Stomach (tissue), 9 donors: Measurements from ENCODE around the gene GABARAP. TPM values are rescaled to one million over a fixed set of nuclear protein-coding genes. Genes with fewer than 3 reads are reported as not detected.

Experiments used
- DNase-seq, 2 donors: peaks; one replicate each; pipeline versions ENCODE4 v3.0.0 to v3.0.0-alpha.2; 2013 to 2019
- H3K27ac ChIP-seq, 5 donors: fragments of 200-600 bp in 4 of 5; sonication (generic) in 4 of 5; one replicate each; pipeline ENCODE4 v1.5.1; 2013 to 2019; ENCODE audit warnings: mild to moderate bottlenecking in 1 of 5, moderate library complexity in 1 of 5
- H3K27me3 ChIP-seq, 3 donors: fragments of 200-600 bp; sonication (generic); one replicate each; pipeline ENCODE4 v1.5.1; 2017 to 2019; ENCODE audit warnings: mixed run types in 1 of 3
- H3K36me3 ChIP-seq, 4 donors: fragments of 200-600 bp; sonication (generic); 1 replicate in 3 of 4; 2 replicates in 1 of 4; pipeline ENCODE4 v1.5.1; 2016 to 2019
- H3K4me1 ChIP-seq, 4 donors: fragments of 200-600 bp; sonication (generic); one replicate each; pipeline ENCODE4 v1.5.1; 2016 to 2019
- H3K4me3 ChIP-seq, 4 donors: fragments of 200-600 bp; sonication (generic) in 3 of 4; one replicate each; pipeline ENCODE4 v1.5.1; 2016 to 2019; ENCODE audit warnings: mild to moderate bottlenecking in 1 of 4
- H3K9me3 ChIP-seq, 4 donors: fragments of 200-600 bp; sonication (generic); one replicate each; pipeline ENCODE4 v1.5.1; 2016 to 2019
- EP300 ChIP-seq: sonication (generic); formaldehyde crosslinking; IDR thresholded peaks from one replicate; pipeline ENCODE4 v1.6.1; 2017; ENCODE audit warnings: antibody characterized with exemption
- POLR2A ChIP-seq, 4 donors: fragments of 450-650 bp; IDR thresholded peaks; one replicate each; pipeline ENCODE4 v1.6.1; 2016; ENCODE audit warnings: antibody characterized with exemption in 4 of 4, control low read depth in 2 of 4, mild to moderate bottlenecking in 1 of 4, moderate library complexity in 1 of 4
- POLR2AphosphoS5 ChIP-seq, 3 donors: sonication (generic); formaldehyde crosslinking; IDR thresholded peaks; one replicate each; pipeline ENCODE4 v1.6.1; 2016; ENCODE audit warnings: antibody characterized with exemption in 3 of 3
- WGBS, 5 donors: extraction: QIAGEN DNeasy Blood & Tissue Kit in 3 of 5; methylation state at CpG; one replicate each; pipeline versions ENCODE4 v1.1.5 to v1.1.7; 2013 to 2018; 5-methylcytosine and 5-hydroxymethylcytosine counted together
- intact Hi-C: fragments of 100-400 bp; cut with DNase I; formaldehyde crosslinking; loops from one replicate; pipeline ENCODE4 v1.15.1; 2023; ENCODE audit warnings: low total_unique reads
- polyA plus RNA-seq, 3 donors: library from polyadenylated mRNA; stranded (reverse); fragments of 200-250 nt; gene quantifications; one replicate each; pipeline ENCODE4 v1.2.3, GENCODE V29; 2013
- total RNA-seq, 5 donors: library from RNA; depleted of rRNA; stranded (reverse); fragments of >200 nt; gene quantifications; one replicate each; pipeline versions ENCODE4 v1.1.0 to v1.2.3, GENCODE V29; 2014 to 2016
- TF ChIP-seq, protein P1 (sequence below), 7 experiments: fragments of 450-650 bp in 4 of 7; fragments of 200-600 bp in 3 of 7; sonication (generic) in 3 of 7; IDR thresholded peaks; one replicate each; pipeline ENCODE4 v1.5.1; 2016 to 2019; ENCODE audit warnings: antibody characterized with exemption in 7 of 7, control low read depth in 2 of 7, mild to moderate bottlenecking in 1 of 7
- donor health status: healthy with polysubstance abuse.
- donor health status: Bipolar disorder and iron deficiency.
- donor health status: healthy.

GABARAP gene
- total and polyA plus RNA-seq, 8 donors, result 111 to 1,252 (median 404) TPM

GRCh38 chr17:7237266-7237760, 4.9 kb downstream of the GABARAP start:
- intact Hi-C loops, result no loop called here
- no peaks in the 10 kb centered on the region for H3K9me3 ChIP-seq
- H3K4me3 ChIP-seq, result peak overlapping the region; percentile 97 to 100 (median 98)
- 19 to 27% (median 23%) methylated on average over 6 of the region's 6 CpGs for WGBS, 5 donors
- peaks cover 23 to 34% (median 31%) of the 10 kb centered on the region in 4 donors for H3K36me3 ChIP-seq
- no peaks in the 10 kb centered on the region for H3K27me3 ChIP-seq
- H3K27ac ChIP-seq, result peak overlapping the region; percentile 88 to 99 (median 96)
- TF ChIP-seq, protein P1, sequence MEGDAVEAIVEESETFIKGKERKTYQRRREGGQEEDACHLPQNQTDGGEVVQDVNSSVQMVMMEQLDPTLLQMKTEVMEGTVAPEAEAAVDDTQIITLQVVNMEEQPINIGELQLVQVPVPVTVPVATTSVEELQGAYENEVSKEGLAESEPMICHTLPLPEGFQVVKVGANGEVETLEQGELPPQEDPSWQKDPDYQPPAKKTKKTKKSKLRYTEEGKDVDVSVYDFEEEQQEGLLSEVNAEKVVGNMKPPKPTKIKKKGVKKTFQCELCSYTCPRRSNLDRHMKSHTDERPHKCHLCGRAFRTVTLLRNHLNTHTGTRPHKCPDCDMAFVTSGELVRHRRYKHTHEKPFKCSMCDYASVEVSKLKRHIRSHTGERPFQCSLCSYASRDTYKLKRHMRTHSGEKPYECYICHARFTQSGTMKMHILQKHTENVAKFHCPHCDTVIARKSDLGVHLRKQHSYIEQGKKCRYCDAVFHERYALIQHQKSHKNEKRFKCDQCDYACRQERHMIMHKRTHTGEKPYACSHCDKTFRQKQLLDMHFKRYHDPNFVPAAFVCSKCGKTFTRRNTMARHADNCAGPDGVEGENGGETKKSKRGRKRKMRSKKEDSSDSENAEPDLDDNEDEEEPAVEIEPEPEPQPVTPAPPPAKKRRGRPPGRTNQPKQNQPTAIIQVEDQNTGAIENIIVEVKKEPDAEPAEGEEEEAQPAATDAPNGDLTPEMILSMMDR (IDR thresholded peaks at IDR 0.05), result no peak
- no peak for TF ChIP-seq POLR2A (IDR thresholded peaks at IDR 0.05)
- TF ChIP-seq POLR2AphosphoS5 (IDR thresholded peaks at IDR 0.05), result no peak
- no peak for TF ChIP-seq EP300
- DNase-seq, result no peak
- peaks cover 47 to 69% (median 64%) of the 10 kb centered on the region in 4 donors for H3K4me1 ChIP-seq

DNA sequence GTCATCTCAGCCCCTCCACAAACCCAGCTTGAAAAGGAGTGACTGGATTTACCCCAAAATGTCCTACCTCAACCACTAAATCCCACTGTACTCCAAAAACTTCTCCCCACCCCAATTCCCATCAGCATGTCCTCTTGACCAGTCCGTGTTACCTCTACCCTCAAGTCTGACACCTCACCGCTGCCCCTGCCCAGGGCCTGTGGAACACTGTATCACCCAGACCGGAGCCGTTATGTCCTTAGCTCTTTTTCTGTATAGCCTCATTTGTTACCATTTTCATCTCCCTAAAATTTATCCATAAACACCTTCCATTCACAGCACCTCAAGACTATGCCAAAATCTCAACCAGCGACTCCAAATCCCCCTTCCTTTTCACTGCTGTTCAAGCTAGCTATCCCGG, 5.4 kb downstream of the GABARAP start:
- peaks cover 23 to 34% (median 31%) of the 10 kb centered on the region in 4 donors for H3K36me3 ChIP-seq
- intact Hi-C loops, result no loop called here
- H3K4me3 ChIP-seq, result peak overlapping the region in 1 of 4 donors; percentile 97
- H3K27ac ChIP-seq, result peak overlapping the region; percentile 88 to 99 (median 96)
- 76 to 83% (median 82%) methylated on average over 6 of the region's 6 CpGs for WGBS, 5 donors
- no peak for TF ChIP-seq EP300
- TF ChIP-seq POLR2AphosphoS5 (IDR thresholded peaks at IDR 0.05), result no peak
- no peak for TF ChIP-seq POLR2A (IDR thresholded peaks at IDR 0.05)
- TF ChIP-seq, protein P1 (IDR thresholded peaks at IDR 0.05), result no peak
- H3K4me1 ChIP-seq, result peaks cover 52 to 74% (median 69%) of the 10 kb centered on the region in 4 donors
- no peaks in the 10 kb centered on the region for H3K9me3 ChIP-seq
- H3K27me3 ChIP-seq, result no peaks in the 10 kb centered on the region
- DNase-seq, result no peak

DNA sequence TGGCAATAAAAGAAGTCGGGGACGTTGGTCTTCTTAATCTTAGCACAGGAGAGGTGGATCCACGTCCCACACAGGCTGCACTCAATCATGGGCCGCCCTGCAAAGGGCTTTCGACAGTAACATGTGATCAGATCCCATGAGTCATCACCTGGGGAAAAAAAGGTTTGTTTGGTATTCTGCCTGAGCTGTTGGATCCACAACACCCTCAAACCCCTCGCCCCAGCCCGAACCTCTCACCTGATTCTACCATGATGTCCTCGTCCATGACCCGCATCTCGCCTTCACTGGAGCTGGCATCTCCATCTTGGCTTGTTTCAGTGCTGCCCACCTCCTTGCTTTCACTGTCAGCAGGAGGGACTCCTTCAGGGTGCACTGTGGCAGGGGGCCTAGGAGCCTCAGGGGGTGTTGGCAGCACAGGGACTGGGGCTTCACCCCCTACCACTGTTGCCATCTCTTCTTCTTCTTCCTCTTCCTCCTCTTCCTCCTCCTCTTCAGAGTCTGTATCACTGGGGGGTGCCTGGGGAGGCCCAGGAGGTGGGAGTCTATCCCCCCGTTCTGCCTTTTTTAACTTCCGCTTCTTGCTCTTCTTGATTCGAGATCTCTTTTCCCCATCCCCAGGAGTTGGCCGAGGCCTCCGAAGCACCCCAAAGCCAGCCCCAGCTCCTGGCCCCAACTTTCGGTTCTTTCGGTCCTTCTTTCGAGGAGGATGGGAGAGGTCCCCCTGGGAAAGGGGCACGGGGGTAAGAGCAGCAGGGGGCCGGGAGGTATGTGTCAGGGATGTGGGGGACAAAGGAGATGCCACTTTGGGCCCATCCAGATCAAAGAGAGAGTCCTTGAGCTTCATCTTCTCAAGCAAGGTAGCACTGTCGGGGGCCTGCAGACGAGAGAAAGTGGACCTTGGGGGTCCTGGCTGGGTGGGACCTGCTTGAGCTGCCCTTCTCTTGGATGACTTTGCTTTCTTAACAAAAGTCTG, 6.3 kb downstream of the GABARAP start:
- H3K36me3 ChIP-seq, result peaks cover 22 to 32% (median 29%) of the 10 kb centered on the region in 4 donors
- H3K27me3 ChIP-seq, result no peaks in the 10 kb centered on the region
- no peaks in the 10 kb centered on the region for H3K9me3 ChIP-seq
- H3K4me1 ChIP-seq, result peaks cover 49 to 75% (median 69%) of the 10 kb centered on the region in 4 donors
- TF ChIP-seq EP300 (no peak), POLR2AphosphoS5 (IDR thresholded peaks at IDR 0.05) (no peak), POLR2A (IDR thresholded peaks at IDR 0.05) (no peak)
- TF ChIP-seq, protein P1 (IDR thresholded peaks at IDR 0.05), result no peak
- peak overlapping the region in 3 of 5 donors; percentile 15 to 96 (median 76) for H3K27ac ChIP-seq
- intact Hi-C loops, result no loop called here
- WGBS, 5 donors, result 72 to 81% (median 79%) methylated on average over 22 of the region's 22 CpGs
- peak overlapping the region in 1 of 4 donors; percentile 15 for H3K4me3 ChIP-seq
- DNase-seq, result no peak

GRCh38 chr17:7234083-7234951, 7.9 kb downstream of the GABARAP start, which contains the start of gene DVL2:
DVL2 (minus strand) TSS chr17:7234517; CDS start chr17:7234262, 255 bp downstream.
- H3K4me3 ChIP-seq, result peak within 1 kb of the TSS; percentile 63 to 99 (median 89)
- H3K36me3 ChIP-seq, result peaks cover 26 to 36% (median 33%) of the 10 kb centered on the region in 4 donors
- H3K4me1 ChIP-seq, result peaks cover 37 to 64% (median 57%) of the 10 kb centered on the region in 4 donors
- 0 to 1% (median 0%) methylated on average over 32 to 72 of the region's 72 CpGs for WGBS, 5 donors
- peak within 1 kb of the TSS; percentile 76 to 94 (median 91) for H3K27ac ChIP-seq
- no peaks in the 10 kb centered on the region for H3K27me3 ChIP-seq
- DNase-seq, result peak; percentile 96 to 98
- TF ChIP-seq, protein P1 (IDR thresholded peaks at IDR 0.05), result no peak
- TF ChIP-seq POLR2AphosphoS5 (IDR thresholded peaks at IDR 0.05), result peak; percentile 87 to 99 (median 94)
- H3K9me3 ChIP-seq, result no peaks in the 10 kb centered on the region
- intact Hi-C loops, result no loop called here
